ENCODE measurements around the gene UST. TPM values are rescaled to one million over a fixed set of nuclear protein-coding genes. Genes with fewer than 3 reads are reported as not detected.

Gene UST
- polyA plus RNA-seq, 1 donor from 2014 or later, result 7.5 TPM

DNA sequence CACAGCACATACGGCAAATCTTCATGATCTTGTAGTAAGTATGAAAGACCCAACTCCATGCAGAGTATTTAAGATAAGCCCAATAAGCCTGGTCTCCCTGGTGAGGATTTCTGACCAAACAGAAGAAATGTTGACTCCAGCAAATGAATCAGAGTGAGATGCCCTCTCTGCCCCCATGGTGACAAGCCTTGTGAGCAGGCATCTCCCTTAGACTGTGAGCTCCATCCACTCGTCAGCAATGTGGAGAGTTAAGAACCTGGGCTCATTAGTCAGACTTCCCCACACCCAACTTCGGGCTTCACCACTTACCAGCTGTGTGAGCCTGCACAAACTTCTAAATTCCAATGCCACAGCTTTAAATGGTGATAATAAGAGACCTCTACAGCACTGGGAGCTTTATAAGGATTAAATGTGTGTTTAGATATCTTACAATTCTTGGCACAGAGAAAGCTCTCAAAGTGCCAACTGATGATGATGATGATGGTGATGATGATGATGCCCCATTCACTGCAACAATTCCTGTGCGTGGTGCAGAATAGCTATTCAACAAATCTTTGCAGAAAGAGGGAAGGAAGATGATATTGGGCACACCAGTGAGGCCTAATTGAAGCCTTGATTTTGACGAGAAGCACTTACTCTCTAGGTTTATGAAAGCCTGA lies 317.3 kb downstream of the UST start:
- H3F3A ChIP-seq (ENCODE audit: insufficient read depth, low read length, poor library complexity, severe bottlenecking), result no peaks in the 10 kb centered on the region
- no peaks in the 10 kb centered on the region for H3K9me3 ChIP-seq (ENCODE audit: low read length)
- no peak overlapping the region for H2AFZ ChIP-seq (ENCODE audit: low read depth, low read length)
- no peaks in the 10 kb centered on the region for H3K9me2 ChIP-seq (ENCODE audit: insufficient read depth, low read length)
- H3K79me2 ChIP-seq (replicated peaks; ENCODE audit: insufficient read depth, low read length), result no peaks in the 10 kb centered on the region
- H3K36me3 ChIP-seq (ENCODE audit: insufficient read depth, low read length), result no peaks in the 10 kb centered on the region
- no peak overlapping the region for H3K4me3 ChIP-seq (ENCODE audit: low read length)
- H4K20me1 ChIP-seq (ENCODE audit: insufficient read depth), result no peaks in the 10 kb centered on the region
- TF ChIP-seq MXI1 (conservative IDR thresholded peaks at IDR 0.05; ENCODE audit: poor library complexity, severe bottlenecking) (no peak), TAF1 (IDR thresholded peaks at IDR 0.05; ENCODE audit: low read depth) (no peak), RAD21 (conservative IDR thresholded peaks at IDR 0.05) (no peak), POLR2AphosphoS5 (IDR thresholded peaks at IDR 0.05) (no peak), EP300 (conservative IDR thresholded peaks at IDR 0.05; ENCODE audit: poor library complexity, severe bottlenecking) (no peak), REST (IDR thresholded peaks at IDR 0.05; ENCODE audit: borderline replicate concordance) (no peak), SMC3 (conservative IDR thresholded peaks at IDR 0.05; ENCODE audit: poor library complexity) (no peak), EZH2 (IDR thresholded peaks at IDR 0.05; ENCODE audit: borderline replicate concordance, insufficient read depth, low read length, poor library complexity, severe bottlenecking) (no peak)
- TF ChIP-seq, protein P1, sequence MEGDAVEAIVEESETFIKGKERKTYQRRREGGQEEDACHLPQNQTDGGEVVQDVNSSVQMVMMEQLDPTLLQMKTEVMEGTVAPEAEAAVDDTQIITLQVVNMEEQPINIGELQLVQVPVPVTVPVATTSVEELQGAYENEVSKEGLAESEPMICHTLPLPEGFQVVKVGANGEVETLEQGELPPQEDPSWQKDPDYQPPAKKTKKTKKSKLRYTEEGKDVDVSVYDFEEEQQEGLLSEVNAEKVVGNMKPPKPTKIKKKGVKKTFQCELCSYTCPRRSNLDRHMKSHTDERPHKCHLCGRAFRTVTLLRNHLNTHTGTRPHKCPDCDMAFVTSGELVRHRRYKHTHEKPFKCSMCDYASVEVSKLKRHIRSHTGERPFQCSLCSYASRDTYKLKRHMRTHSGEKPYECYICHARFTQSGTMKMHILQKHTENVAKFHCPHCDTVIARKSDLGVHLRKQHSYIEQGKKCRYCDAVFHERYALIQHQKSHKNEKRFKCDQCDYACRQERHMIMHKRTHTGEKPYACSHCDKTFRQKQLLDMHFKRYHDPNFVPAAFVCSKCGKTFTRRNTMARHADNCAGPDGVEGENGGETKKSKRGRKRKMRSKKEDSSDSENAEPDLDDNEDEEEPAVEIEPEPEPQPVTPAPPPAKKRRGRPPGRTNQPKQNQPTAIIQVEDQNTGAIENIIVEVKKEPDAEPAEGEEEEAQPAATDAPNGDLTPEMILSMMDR (IDR thresholded peaks at IDR 0.05; ENCODE audit: poor library complexity, severe bottlenecking), result no peak
- H3K9ac ChIP-seq (ENCODE audit: low read length), result no peak overlapping the region
- no peak overlapping the region for H3K4me2 ChIP-seq (ENCODE audit: low read length)
- H3K27me3 ChIP-seq (ENCODE audit: insufficient read depth, low read depth, low read length), result no peaks in the 10 kb centered on the region
- H3K27ac ChIP-seq (ENCODE audit: low read length), result no peak overlapping the region

DNA sequence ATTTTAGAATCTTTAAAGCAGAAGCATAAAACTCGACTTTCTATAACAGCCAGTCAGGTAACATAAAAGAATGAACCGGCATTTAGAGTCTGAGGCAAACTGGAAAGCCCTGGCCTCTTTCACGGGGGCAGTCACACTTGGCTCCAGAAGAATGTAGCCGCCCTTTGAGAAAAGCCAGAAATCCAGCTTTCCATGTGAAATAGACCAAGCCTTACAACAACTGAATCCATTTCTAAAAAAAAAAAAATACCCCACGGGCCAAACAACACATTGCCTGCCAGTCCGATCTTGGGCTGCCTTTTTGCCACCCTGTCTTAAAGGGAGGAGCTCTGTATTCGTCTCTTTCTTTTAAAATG lies 317.8 kb downstream of the UST start:
- Histone ChIP-seq H3K9ac (ENCODE audit: low read length) (no peak overlapping the region), H3K36me3 (ENCODE audit: insufficient read depth, low read length) (no peaks in the 10 kb centered on the region), H3K27me3 (ENCODE audit: insufficient read depth, low read depth, low read length) (no peaks in the 10 kb centered on the region), H3K9me3 (ENCODE audit: low read length) (no peaks in the 10 kb centered on the region), H3K4me2 (ENCODE audit: low read length) (no peak overlapping the region), H3K4me3 (ENCODE audit: low read length) (no peak overlapping the region), H4K20me1 (ENCODE audit: insufficient read depth) (no peaks in the 10 kb centered on the region), H3K79me2 (replicated peaks; ENCODE audit: insufficient read depth, low read length) (no peaks in the 10 kb centered on the region), H3K27ac (ENCODE audit: low read length) (no peak overlapping the region), H3K9me2 (ENCODE audit: insufficient read depth, low read length) (no peaks in the 10 kb centered on the region), H3F3A (ENCODE audit: insufficient read depth, low read length, poor library complexity, severe bottlenecking) (no peaks in the 10 kb centered on the region), H2AFZ (ENCODE audit: low read depth, low read length) (no peak overlapping the region)
- TF ChIP-seq MXI1 (conservative IDR thresholded peaks at IDR 0.05; ENCODE audit: poor library complexity, severe bottlenecking) (no peak), EP300 (conservative IDR thresholded peaks at IDR 0.05; ENCODE audit: poor library complexity, severe bottlenecking) (no peak), TAF1 (IDR thresholded peaks at IDR 0.05; ENCODE audit: low read depth) (no peak), SMC3 (conservative IDR thresholded peaks at IDR 0.05; ENCODE audit: poor library complexity) (no peak), EZH2 (IDR thresholded peaks at IDR 0.05; ENCODE audit: borderline replicate concordance, insufficient read depth, low read length, poor library complexity, severe bottlenecking) (no peak)
